ENCODE measurements around the gene GEMIN5. TPM values are rescaled to one million over a fixed set of nuclear protein-coding genes. Genes with fewer than 3 reads are reported as not detected.
"Not testable (repeated sequence)": the region's sequence is repeated elsewhere in the genome, so short reads cannot be mapped to it uniquely, and the experiment has no call there.

Gene GEMIN5, protein sequence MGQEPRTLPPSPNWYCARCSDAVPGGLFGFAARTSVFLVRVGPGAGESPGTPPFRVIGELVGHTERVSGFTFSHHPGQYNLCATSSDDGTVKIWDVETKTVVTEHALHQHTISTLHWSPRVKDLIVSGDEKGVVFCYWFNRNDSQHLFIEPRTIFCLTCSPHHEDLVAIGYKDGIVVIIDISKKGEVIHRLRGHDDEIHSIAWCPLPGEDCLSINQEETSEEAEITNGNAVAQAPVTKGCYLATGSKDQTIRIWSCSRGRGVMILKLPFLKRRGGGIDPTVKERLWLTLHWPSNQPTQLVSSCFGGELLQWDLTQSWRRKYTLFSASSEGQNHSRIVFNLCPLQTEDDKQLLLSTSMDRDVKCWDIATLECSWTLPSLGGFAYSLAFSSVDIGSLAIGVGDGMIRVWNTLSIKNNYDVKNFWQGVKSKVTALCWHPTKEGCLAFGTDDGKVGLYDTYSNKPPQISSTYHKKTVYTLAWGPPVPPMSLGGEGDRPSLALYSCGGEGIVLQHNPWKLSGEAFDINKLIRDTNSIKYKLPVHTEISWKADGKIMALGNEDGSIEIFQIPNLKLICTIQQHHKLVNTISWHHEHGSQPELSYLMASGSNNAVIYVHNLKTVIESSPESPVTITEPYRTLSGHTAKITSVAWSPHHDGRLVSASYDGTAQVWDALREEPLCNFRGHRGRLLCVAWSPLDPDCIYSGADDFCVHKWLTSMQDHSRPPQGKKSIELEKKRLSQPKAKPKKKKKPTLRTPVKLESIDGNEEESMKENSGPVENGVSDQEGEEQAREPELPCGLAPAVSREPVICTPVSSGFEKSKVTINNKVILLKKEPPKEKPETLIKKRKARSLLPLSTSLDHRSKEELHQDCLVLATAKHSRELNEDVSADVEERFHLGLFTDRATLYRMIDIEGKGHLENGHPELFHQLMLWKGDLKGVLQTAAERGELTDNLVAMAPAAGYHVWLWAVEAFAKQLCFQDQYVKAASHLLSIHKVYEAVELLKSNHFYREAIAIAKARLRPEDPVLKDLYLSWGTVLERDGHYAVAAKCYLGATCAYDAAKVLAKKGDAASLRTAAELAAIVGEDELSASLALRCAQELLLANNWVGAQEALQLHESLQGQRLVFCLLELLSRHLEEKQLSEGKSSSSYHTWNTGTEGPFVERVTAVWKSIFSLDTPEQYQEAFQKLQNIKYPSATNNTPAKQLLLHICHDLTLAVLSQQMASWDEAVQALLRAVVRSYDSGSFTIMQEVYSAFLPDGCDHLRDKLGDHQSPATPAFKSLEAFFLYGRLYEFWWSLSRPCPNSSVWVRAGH (N-terminal part only)
- total RNA-seq = 10 to 100 TPM; 14.4 to 15.8 TPM

DNA sequence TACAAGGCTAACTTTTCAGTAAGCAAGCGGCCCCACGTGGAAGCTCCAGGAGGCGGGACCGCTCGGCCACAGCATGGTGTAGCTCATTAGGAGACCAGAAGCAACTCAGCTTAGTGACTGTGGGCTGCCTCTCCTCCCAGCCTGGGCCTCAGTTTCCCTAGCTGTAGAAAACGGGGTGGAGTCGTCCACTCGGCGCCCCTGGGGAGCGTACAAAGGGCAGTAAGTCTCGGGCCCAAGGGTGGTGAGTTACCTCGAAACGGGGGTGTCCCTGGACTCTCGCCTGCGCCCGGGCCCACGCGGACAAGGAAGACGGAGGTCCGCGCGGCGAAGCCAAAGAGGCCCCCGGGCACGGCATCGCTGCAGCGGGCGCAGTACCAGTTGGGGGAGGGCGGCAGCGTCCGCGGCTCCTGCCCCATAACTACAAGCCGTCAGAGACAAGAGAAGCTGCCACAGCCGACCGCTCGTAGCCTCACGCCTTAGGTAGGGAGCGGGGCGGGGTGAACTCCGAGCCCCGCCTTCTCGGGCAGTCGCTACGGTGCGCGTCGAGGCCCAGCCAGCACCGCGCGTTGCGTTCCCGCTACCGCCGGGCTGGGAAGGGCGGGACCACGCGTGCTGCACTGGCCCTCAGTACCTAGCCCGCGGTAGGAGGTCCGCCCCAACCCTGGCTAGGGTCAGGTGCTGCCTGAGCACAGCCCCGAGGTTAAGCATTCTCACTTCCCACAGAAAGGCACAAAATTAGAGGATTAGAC, at the start of gene GEMIN5:
TSS of gene GEMIN5 (minus strand) at position 494 of the 749 bp plus-strand sequence. CDS start at position 416, 78 bp downstream.
- Mint-ChIP-seq H3K4me1 (ENCODE audit: low read depth) (peaks cover 56% of the 10 kb centered on the region), H3K36me3 (ENCODE audit: insufficient read depth in 2 of 2) (peaks cover 5 to 20% of the 10 kb centered on the region in 2 donors), H3K27me3 (ENCODE audit: low read depth) (no peaks in the 10 kb centered on the region), H3K27ac (peak within 1 kb of the TSS; percentile 74), H3K9me3 (no peaks in the 10 kb centered on the region), H3K4me3 (peak within 1 kb of the TSS; percentile 90 to 95)
- ATAC-seq (replicated peaks in 1 of 2) (peak; percentile 95 to 96), DNase-seq (peak; percentile 87 to 88)

DNA sequence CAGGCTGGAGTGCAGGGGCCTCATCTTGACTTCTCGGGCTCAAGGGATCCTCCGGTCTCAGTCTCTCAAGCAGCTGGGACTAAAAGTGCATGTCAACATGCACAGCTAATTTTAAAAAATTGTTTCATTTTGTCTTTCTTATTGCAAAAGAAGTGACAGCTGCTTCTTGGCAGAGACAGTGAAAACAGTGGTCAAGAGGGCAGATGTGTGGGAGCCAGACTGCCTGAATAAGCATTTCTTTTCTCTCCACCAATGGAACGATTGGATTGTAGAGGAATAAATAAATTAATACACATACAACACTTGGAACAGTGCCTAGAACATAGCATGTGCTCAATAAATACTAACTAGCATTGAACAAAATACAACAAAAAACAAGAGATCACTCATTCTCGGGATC, 48.1 kb upstream of the GEMIN5 start:
- DNase-seq = no peak
- H3K4me3 Mint-ChIP-seq = no peak overlapping the region

DNA sequence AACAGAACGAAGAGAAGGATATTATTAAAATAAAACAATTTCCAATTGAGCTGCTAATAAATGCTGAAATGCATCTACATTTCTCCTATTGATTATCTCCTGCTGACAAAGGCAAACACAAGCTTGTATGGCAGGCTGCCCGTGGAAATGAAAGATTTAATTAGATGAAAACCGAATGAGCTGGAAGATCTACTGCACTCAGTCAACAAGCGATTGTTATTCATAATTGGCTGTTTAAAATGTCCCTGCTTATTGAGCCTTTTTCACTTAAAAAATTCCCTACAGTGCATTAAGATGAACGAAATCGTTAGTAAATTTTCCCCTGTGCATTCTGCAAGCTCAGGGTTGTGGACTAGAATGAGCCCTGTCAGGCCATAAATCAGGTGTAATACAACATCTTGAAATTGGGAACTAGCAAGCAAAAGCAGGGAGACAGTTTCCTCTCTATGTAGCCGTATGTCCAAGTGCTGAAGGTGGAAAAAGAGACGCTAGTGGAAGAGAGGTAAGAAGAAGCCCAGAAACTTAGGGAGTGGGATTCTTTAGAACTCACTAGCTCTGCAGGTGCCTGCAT, 47.0 kb upstream of the GEMIN5 start:
- Mint-ChIP-seq H3K27ac (no peak overlapping the region), H3K4me3 (no peak overlapping the region), H3K36me3 (ENCODE audit: insufficient read depth in 2 of 2) (no peaks in the 10 kb centered on the region), H3K4me1 (ENCODE audit: low read depth) (no peaks in the 10 kb centered on the region), H3K9me3 (no peaks in the 10 kb centered on the region), H3K27me3 (ENCODE audit: low read depth) (peaks cover 12% of the 10 kb centered on the region)
- DNase-seq (no peak), ATAC-seq (replicated peaks in 1 of 2) (no peak)

More for the DNA sequence above, 48.1 kb upstream of the GEMIN5 start:
- no peaks in the 10 kb centered on the region for H3K36me3 Mint-ChIP-seq (ENCODE audit: insufficient read depth in 2 of 2)
- H3K4me1 Mint-ChIP-seq (ENCODE audit: low read depth) = no peaks in the 10 kb centered on the region
- H3K27ac Mint-ChIP-seq = no peak overlapping the region
- ATAC-seq (replicated peaks in 1 of 2) = no peak
- no peaks in the 10 kb centered on the region for H3K9me3 Mint-ChIP-seq
- peaks cover 12% of the 10 kb centered on the region for H3K27me3 Mint-ChIP-seq (ENCODE audit: low read depth)

DNA sequence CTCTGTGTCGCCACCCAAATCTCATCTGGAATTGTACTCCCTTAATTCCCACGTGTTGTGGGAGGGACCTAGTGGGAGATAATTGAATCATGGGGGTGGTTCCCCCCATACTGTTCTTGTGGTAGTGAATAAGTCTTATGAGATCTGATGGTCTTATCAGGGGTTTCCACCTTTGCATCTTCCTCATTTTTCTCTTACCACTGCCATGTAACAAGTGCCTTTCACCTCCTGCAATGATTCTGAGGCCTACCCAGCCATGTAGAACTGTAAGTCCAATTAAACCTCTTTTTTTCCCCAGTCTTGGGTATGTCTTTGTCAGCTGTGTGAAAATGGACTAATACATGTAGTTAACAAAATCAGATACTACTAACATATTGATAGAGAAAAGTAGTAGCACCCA, 40.3 kb upstream of the GEMIN5 start:
- not testable (repeated sequence) for H3K4me3 Mint-ChIP-seq; H3K36me3 Mint-ChIP-seq (ENCODE audit: insufficient read depth in 2 of 2); H3K27me3 Mint-ChIP-seq (ENCODE audit: low read depth); H3K9me3 Mint-ChIP-seq; DNase-seq; ATAC-seq (replicated peaks in 1 of 2); H3K4me1 Mint-ChIP-seq (ENCODE audit: low read depth); H3K27ac Mint-ChIP-seq

DNA sequence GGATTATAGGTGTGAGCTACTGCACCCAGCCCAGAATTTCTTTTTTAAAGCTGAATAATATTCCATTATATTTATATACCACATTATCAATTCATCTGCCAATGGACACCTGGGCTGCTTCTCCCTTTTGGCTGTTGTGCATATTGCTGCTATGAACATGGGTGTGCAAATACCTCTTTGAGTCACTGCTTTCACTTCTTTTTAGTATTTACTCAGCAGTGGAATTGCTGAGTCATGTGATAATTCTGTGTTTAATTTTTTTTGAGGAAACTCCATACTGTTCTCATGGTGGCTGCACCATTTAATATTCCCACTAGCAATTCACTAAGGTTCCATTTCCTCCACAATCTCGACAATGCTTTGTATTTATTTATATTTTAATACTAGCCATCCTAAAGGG, 39.4 kb upstream of the GEMIN5 start:
- Mint-ChIP-seq H3K4me1 (ENCODE audit: low read depth) (peaks cover 4% of the 10 kb centered on the region), H3K9me3 (peaks cover 0 to 2% of the 10 kb centered on the region in 2 donors), H3K27ac (no peak overlapping the region), H3K36me3 (ENCODE audit: insufficient read depth in 2 of 2) (no peaks in the 10 kb centered on the region), H3K27me3 (ENCODE audit: low read depth) (no peaks in the 10 kb centered on the region), H3K4me3 (no peak overlapping the region)
- DNase-seq = no peak
- ATAC-seq (replicated peaks in 1 of 2) = no peak

DNA sequence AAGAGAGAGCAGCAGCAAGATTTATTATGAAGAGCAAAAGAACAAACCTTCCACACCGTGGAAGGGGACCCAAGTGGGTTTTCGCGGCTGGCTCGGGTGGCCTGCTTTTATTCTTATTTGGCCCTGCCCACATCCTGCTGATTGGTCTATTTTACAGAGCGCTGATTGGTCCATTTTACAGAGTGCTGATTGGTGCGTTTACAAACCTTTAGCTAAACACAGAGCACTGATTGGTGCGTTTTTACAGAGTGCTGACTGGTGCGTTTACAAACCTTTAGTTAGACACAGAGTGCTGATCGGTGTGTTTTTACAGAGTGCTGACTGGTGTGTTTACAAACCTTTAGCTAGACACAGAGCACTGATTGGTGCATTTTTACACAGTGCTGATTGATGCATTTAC, 38.1 kb upstream of the GEMIN5 start:
- H3K36me3 Mint-ChIP-seq (ENCODE audit: insufficient read depth in 2 of 2); H3K4me3 Mint-ChIP-seq; H3K27me3 Mint-ChIP-seq (ENCODE audit: low read depth); H3K27ac Mint-ChIP-seq; ATAC-seq (replicated peaks in 1 of 2); DNase-seq; H3K9me3 Mint-ChIP-seq; H3K4me1 Mint-ChIP-seq (ENCODE audit: low read depth): not testable (repeated sequence)

DNA sequence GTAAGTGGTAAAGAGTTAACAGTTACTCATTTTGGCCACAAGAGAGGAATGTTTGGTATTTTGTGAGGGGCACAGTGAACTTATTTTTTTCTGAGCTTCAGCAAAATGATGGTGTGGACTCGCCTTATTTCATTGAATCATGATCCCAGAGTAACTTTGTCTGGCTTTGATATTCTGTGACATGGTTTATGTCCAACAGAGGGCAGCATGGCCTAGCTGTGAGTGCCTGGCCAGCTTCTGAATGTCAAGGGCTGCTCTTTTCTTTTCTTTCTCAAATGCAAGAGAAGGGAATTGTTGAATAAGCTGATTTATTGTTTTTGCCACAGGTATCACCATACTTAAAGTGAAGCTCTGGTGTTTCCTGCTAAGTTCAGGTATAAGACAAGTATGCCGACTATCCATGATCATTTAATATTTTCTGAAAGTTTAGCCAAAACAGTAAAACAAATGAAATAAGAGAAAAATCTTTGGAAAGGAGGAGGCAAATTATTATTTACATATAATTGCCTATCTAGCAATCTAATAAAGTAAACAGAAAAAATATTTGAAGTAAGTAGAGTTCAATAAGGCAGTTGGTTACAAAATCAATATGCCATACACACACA, 34.6 kb upstream of the GEMIN5 start:
- no peaks in the 10 kb centered on the region for H3K36me3 Mint-ChIP-seq (ENCODE audit: insufficient read depth in 2 of 2)
- peaks cover 0 to 2% of the 10 kb centered on the region in 2 donors for H3K9me3 Mint-ChIP-seq
- no peak for ATAC-seq (replicated peaks in 1 of 2)
- H3K4me3 Mint-ChIP-seq = no peak overlapping the region
- DNase-seq = no peak
- H3K4me1 Mint-ChIP-seq (ENCODE audit: low read depth) = no peaks in the 10 kb centered on the region
- H3K27ac Mint-ChIP-seq = no peak overlapping the region
- no peaks in the 10 kb centered on the region for H3K27me3 Mint-ChIP-seq (ENCODE audit: low read depth)

DNA sequence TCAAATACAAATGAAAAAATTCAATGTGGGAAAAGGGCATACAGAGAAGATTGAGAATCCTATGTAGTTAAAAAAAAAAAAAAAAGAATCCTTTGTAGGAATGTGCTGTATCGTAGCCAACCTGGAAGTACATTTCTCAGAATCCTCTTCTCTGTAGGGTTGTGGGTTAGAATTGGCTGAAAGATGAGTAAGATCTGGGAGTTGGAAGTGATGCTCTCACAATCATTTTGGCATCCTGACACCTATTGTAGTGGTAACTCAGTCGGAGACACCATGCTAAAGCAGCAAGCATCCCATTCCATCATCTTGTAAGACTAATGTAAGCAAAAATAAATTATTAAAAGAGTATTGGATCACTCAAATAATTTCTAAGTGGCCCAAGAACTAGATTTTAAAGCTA, 33.5 kb upstream of the GEMIN5 start:
- Mint-ChIP-seq H3K36me3 (ENCODE audit: insufficient read depth in 2 of 2) (peaks cover 0 to 2% of the 10 kb centered on the region in 2 donors), H3K27me3 (ENCODE audit: low read depth) (no peaks in the 10 kb centered on the region), H3K4me1 (ENCODE audit: low read depth) (no peaks in the 10 kb centered on the region), H3K27ac (no peak overlapping the region), H3K9me3 (peaks cover 0 to 2% of the 10 kb centered on the region in 2 donors), H3K4me3 (no peak overlapping the region)
- no peak for DNase-seq
- no peak for ATAC-seq (replicated peaks in 1 of 2)

DNA sequence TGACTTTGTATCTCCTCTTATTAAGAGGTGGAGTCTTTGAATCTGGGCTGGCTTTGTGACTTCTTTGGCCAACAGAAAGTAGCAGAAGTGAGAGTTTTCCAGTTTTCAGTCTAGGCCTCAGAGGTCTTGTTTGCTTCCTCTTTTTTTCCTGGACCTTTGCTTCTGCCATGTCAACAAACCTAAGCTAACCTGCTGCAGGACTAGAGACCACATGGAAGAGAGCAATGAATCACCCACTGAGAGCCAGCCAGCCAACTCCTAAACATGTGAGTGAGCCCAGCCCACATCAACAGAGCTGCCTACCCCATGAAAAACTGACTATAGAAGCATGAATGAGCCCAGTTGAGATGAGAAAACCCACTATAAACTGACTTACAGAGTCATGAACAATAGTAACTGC, 32.7 kb upstream of the GEMIN5 start:
- H3K4me1 Mint-ChIP-seq (ENCODE audit: low read depth) = no peaks in the 10 kb centered on the region
- ATAC-seq (replicated peaks in 1 of 2) = no peak
- DNase-seq = no peak
- H3K27me3 Mint-ChIP-seq (ENCODE audit: low read depth) = no peaks in the 10 kb centered on the region
- H3K27ac Mint-ChIP-seq = no peak overlapping the region
- H3K36me3 Mint-ChIP-seq (ENCODE audit: insufficient read depth in 2 of 2) = peaks cover 0 to 4% of the 10 kb centered on the region in 2 donors
- H3K4me3 Mint-ChIP-seq = no peak overlapping the region
- no peaks in the 10 kb centered on the region for H3K9me3 Mint-ChIP-seq

DNA sequence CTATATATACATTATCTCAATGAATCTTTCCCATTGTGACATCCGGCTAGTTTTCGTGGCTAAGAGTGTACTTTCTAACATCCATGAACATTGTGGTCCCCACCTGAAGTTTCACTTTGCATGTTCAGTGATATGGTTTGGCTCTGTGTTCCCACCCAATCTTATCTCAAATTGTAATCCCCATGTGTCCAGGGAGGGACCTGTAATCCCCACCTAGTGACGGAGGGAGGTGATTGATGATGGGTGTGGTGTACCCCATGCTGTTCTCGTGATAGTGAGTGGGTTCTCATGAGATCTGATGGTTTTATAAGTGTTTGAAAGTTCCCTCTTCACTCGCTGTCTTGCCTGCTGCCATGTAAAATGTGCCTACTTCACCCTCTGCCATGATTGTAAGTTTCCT, 30.9 kb upstream of the GEMIN5 start:
- no peak overlapping the region for H3K27ac Mint-ChIP-seq
- H3K4me3 Mint-ChIP-seq = no peak overlapping the region
- ATAC-seq (replicated peaks in 1 of 2) (no peak), DNase-seq (no peak)
- no peaks in the 10 kb centered on the region for H3K9me3 Mint-ChIP-seq
- H3K27me3 Mint-ChIP-seq (ENCODE audit: low read depth) = no peaks in the 10 kb centered on the region
- peaks cover 0 to 6% of the 10 kb centered on the region in 2 donors for H3K36me3 Mint-ChIP-seq (ENCODE audit: insufficient read depth in 2 of 2)
- no peaks in the 10 kb centered on the region for H3K4me1 Mint-ChIP-seq (ENCODE audit: low read depth)

DNA sequence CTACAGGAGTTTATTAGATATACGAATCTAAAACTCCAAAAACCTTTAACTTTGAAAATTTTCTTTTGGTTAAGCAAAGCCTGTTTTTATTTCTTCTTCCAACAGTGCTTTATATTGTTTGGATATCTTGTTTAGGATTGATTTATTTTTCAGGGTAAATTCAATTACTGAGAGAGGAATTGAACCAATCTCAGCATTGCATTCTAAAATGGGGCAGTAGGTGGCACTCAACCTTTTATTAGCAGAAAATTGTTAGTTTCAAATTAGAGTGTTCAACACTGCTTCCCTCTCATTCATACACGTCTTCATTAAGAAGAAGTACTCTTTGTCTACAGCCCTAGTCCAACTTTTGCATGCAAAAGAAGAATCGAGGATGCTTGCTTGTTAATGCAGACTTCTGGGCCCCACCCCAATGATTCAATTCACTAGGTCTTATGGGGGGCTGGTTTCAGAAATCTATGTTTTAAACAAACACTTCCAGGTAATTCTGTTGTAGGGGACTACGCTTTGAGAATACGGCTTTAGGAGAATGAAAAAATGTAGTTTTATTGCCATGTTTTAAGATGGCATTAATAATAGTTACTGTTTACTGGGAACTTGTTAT, 29.5 kb upstream of the GEMIN5 start:
- H3K27ac Mint-ChIP-seq = no peak overlapping the region
- DNase-seq (no peak), ATAC-seq (replicated peaks in 1 of 2) (no peak)
- H3K4me3 Mint-ChIP-seq = no peak overlapping the region
- H3K4me1 Mint-ChIP-seq (ENCODE audit: low read depth) = no peaks in the 10 kb centered on the region
- no peaks in the 10 kb centered on the region for H3K27me3 Mint-ChIP-seq (ENCODE audit: low read depth)
- no peaks in the 10 kb centered on the region for H3K9me3 Mint-ChIP-seq
- H3K36me3 Mint-ChIP-seq (ENCODE audit: insufficient read depth in 2 of 2) = peaks cover 2 to 7% of the 10 kb centered on the region in 2 donors
